GM11168 (cell line): Measurements from ENCODE around the gene TRIM72.
"Not testable (repeated sequence)": the region's sequence is repeated elsewhere in the genome, so short reads cannot be mapped to it uniquely, and the experiment has no call there.

ENCODE experiments used
- in situ Hi-C: fragments of 300-500 bp; cut with MboI; formaldehyde crosslinking; loops from one replicate; pipeline ENCODE4 v1.12.0; 2022; ENCODE audit warnings: low sequenced_read_pairs; ENCODE audit not compliant: unreplicated experiment

The TRIM72 gene

GRCh38 chr16:31248344-31248743 lies 34.4 kb downstream of the TRIM72 start:
- in situ Hi-C loops = no loop called here

GRCh38 chr16:31250782-31251384 lies 37.0 kb downstream of the TRIM72 start:
- in situ Hi-C loops = no loop called here

- in situ Hi-C loops = no loop called here
These were observed 37.5 kb downstream of the TRIM72 start for GRCh38 chr16:31251435-31251834.

GRCh38 chr16:31253642-31254045 lies 39.7 kb downstream of the TRIM72 start:
- in situ Hi-C loops = no loop called here

- in situ Hi-C loops = no loop called here
These were observed 42.5 kb downstream of the TRIM72 start for GRCh38 chr16:31256466-31256865.

- in situ Hi-C loops = no loop called here
These were observed 44.4 kb downstream of the TRIM72 start for GRCh38 chr16:31258366-31258765.

GRCh38 chr16:31260136-31260931 lies 46.4 kb downstream of the TRIM72 start:
- in situ Hi-C loops = no loop called here

GRCh38 chr16:31262084-31262483 lies 48.2 kb downstream of the TRIM72 start:
- in situ Hi-C loops = no loop called here

- in situ Hi-C loops = no loop called here
These were observed 51.7 kb downstream of the TRIM72 start for GRCh38 chr16:31265329-31266245.

GRCh38 chr16:31267332-31268032 lies 53.6 kb downstream of the TRIM72 start:
- in situ Hi-C loops = no loop called here

GRCh38 chr16:31268033-31268365 lies 54.1 kb downstream of the TRIM72 start:
- in situ Hi-C loops = no loop called here

GRCh38 chr16:31268891-31269290 lies 55.0 kb downstream of the TRIM72 start:
- in situ Hi-C loops = no loop called here

- in situ Hi-C loops = no loop called here
These were observed 55.6 kb downstream of the TRIM72 start for GRCh38 chr16:31269541-31269940.

GRCh38 chr16:31269973-31270372 lies 56.1 kb downstream of the TRIM72 start:
- in situ Hi-C loops = not testable (repeated sequence)

- in situ Hi-C loops = no loop called here
These were observed 56.9 kb downstream of the TRIM72 start for GRCh38 chr16:31270795-31271194.

- in situ Hi-C loops = no loop called here
These were observed 57.8 kb downstream of the TRIM72 start for GRCh38 chr16:31271621-31272190.

- in situ Hi-C loops = no loop called here
These were observed 59.3 kb downstream of the TRIM72 start for GRCh38 chr16:31273187-31273586.

- in situ Hi-C loops = no loop called here
These were observed 59.8 kb downstream of the TRIM72 start for GRCh38 chr16:31273676-31274075.

- in situ Hi-C loops = loop anchor here (25.0 kb wide), 1 partner anchor 288 kb away; the partner anchor contains the start of gene HSD3B7
These were observed 61.2 kb downstream of the TRIM72 start for GRCh38 chr16:31274831-31275816.
